GM23338 (cell line): ENCODE results near the gene OVCA2. TPM values are rescaled to one million over a fixed set of nuclear protein-coding genes. Genes with fewer than 3 reads are reported as not detected.
A peak's percentile ranks its signal among the peaks of the same experiment; 100 is the strongest.

Experiments used
- ATAC-seq: fragments of 200-7000 bp; cut with Tn5 transposase; 3 replicates; pipeline ENCODE4 v1.9.1; 2020
- DNase-seq: peaks from one replicate; pipeline ENCODE4 v3.0.0-alpha.2; 2015; ENCODE audit warnings: low spot score
- H2AFZ ChIP-seq: fragments of 200-600 bp; sonication (generic); 2 replicates; pipeline ENCODE4 v1.8.0; 2016; ENCODE audit warnings: antibody characterized with exemption, mild to moderate bottlenecking, moderate library complexity
- H3F3A ChIP-seq: fragments of 200-600 bp; sonication (generic); replicated peaks from 2 replicates; pipeline ENCODE4 v1.8.0; 2017; ENCODE audit warnings: antibody characterized with exemption, mixed run types, low read depth
- H3K27ac ChIP-seq: fragments of 200-600 bp; sonication (generic); 2 replicates; pipeline ENCODE4 v1.6.1; 2016; ENCODE audit warnings: low read depth
- H3K27me3 ChIP-seq: fragments of 200-600 bp; sonication (generic); 2 replicates; pipeline ENCODE4 v1.8.0; 2016; ENCODE audit warnings: mild to moderate bottlenecking, mixed run types, moderate library complexity; ENCODE audit not compliant: insufficient read depth
- H3K36me3 ChIP-seq: fragments of 200-600 bp; sonication (generic); 2 replicates; pipeline ENCODE4 v1.8.0; 2016; ENCODE audit warnings: mild to moderate bottlenecking; ENCODE audit not compliant: insufficient read depth
- H3K4me1 ChIP-seq: fragments of 200-600 bp; sonication (generic); 2 replicates; pipeline ENCODE4 v1.8.0; 2016; ENCODE audit warnings: mild to moderate bottlenecking, moderate library complexity; ENCODE audit not compliant: insufficient read depth
- H3K4me2 ChIP-seq: fragments of 200-600 bp; sonication (generic); 2 replicates; pipeline ENCODE4 v1.7.1; 2017; ENCODE audit warnings: mixed run types
- H3K4me3 ChIP-seq: fragments of 200-600 bp; sonication (generic); 2 replicates; pipeline ENCODE4 v1.6.1; 2016; ENCODE audit warnings: mixed run types
- H3K79me2 ChIP-seq: fragments of 200-600 bp; sonication (generic); replicated peaks from 2 replicates; pipeline ENCODE4 v1.8.0; 2017; ENCODE audit warnings: mild to moderate bottlenecking; ENCODE audit not compliant: insufficient read depth
- H3K9me2 ChIP-seq: fragments of 200-600 bp; sonication (generic); 2 replicates; pipeline ENCODE4 v1.8.0; 2017; ENCODE audit not compliant: insufficient read depth
- H4K20me1 ChIP-seq: fragments of 200-600 bp; sonication (generic); replicated peaks from 2 replicates; pipeline ENCODE4 v1.8.0; 2017; ENCODE audit warnings: mild to moderate bottlenecking; ENCODE audit not compliant: insufficient read depth
- H3K27ac Mint-ChIP-seq: 2 replicates; pipeline ENCODE4 v1.8.0; 2020; ENCODE audit warnings: inconsistent platforms, mild to moderate bottlenecking, moderate library complexity, mixed read lengths
- H3K27me3 Mint-ChIP-seq: 3 replicates; pipeline ENCODE4 v1.8.0; 2022; ENCODE audit warnings: low read depth, mild to moderate bottlenecking, moderate library complexity, mixed read lengths, inconsistent platforms; ENCODE audit not compliant: insufficient read depth, poor library complexity
- H3K36me3 Mint-ChIP-seq: 3 replicates; pipeline ENCODE4 v1.8.0; 2021; ENCODE audit warnings: low read depth, mild to moderate bottlenecking, inconsistent platforms, moderate library complexity, mixed read lengths
- H3K4me1 Mint-ChIP-seq: 3 replicates; pipeline ENCODE4 v1.8.0; 2020; ENCODE audit warnings: mild to moderate bottlenecking, inconsistent platforms, mixed read lengths
- H3K4me3 Mint-ChIP-seq: 3 replicates; pipeline ENCODE4 v1.8.0; 2021; ENCODE audit warnings: moderate library complexity, mild to moderate bottlenecking, inconsistent platforms, mixed read lengths
- H3K9me3 Mint-ChIP-seq: 3 replicates; pipeline ENCODE4 v1.8.0; 2020; ENCODE audit warnings: moderate library complexity, mild to moderate bottlenecking, inconsistent platforms, mixed read lengths
- CREB1 ChIP-seq: fragments of 250-450 bp; sonication (Bioruptor Pico); IDR thresholded peaks from 2 replicates; pipeline ENCODE4 v1.5.0; 2020; ENCODE audit warnings: low read depth, mild to moderate bottlenecking, moderate library complexity
- CTCF ChIP-seq, 2 experiments: fragments of 200-600 bp in 1 of 2; sonication (generic) in 1 of 2; conservative IDR thresholded peaks; 2 replicates each; pipeline versions ENCODE4 v1.5.1 to v1.6.1; 2016 to 2017; ENCODE audit warnings: antibody characterized with exemption in 2 of 2, low read depth in 2 of 2, mild to moderate bottlenecking in 2 of 2, moderate library complexity in 1 of 2
- EZH2 ChIP-seq: fragments of 200-600 bp; sonication (generic); IDR thresholded peaks from one replicate; pipeline ENCODE4 v1.8.0; 2017; ENCODE audit warnings: antibody characterized with exemption, mild to moderate bottlenecking, low read depth; ENCODE audit not compliant: unreplicated experiment
- EZH2phosphoT487 ChIP-seq: fragments of 200-600 bp; sonication (generic); IDR thresholded peaks from one replicate; pipeline ENCODE4 v1.8.1; 2018; ENCODE audit warnings: antibody characterized with exemption; ENCODE audit not compliant: unreplicated experiment
- JUNB ChIP-seq: IDR thresholded peaks from one replicate; pipeline ENCODE4 v1.6.1; 2016; ENCODE audit warnings: antibody characterized with exemption; ENCODE audit not compliant: unreplicated experiment
- NANOG ChIP-seq: IDR thresholded peaks from 2 replicates; pipeline ENCODE4 v1.6.1; 2016; ENCODE audit warnings: antibody characterized with exemption, borderline replicate concordance
- POLR2AphosphoS5 ChIP-seq: IDR thresholded peaks from 2 replicates; pipeline ENCODE4 v1.6.1; 2016; ENCODE audit warnings: antibody characterized with exemption, low read depth
- REST ChIP-seq: IDR thresholded peaks from one replicate; pipeline ENCODE4 v1.6.1; 2018; ENCODE audit warnings: antibody characterized with exemption; ENCODE audit not compliant: unreplicated experiment
- STAT1 ChIP-seq: IDR thresholded peaks from one replicate; pipeline ENCODE4 v1.6.1; 2016; ENCODE audit warnings: antibody characterized with exemption; ENCODE audit not compliant: unreplicated experiment
- ZNF462 ChIP-seq: fragments of 250-450 bp; sonication (Bioruptor Pico); IDR thresholded peaks from 2 replicates; pipeline ENCODE4 v1.5.0; 2020; ENCODE audit warnings: mild to moderate bottlenecking, moderate library complexity
- polyA plus RNA-seq: library from polyadenylated mRNA; unstranded; fragments of >200 nt; fragmentation: Nextera tagmentation; extraction: Ambion mirVana; gene quantifications from 2 replicates; pipeline ENCODE4 v1.2.1, GENCODE V29; 2016
- total RNA-seq: library from RNA; depleted of rRNA; stranded (reverse); fragments of >200 nt; shearing (Covaris generic); gene quantifications from 2 replicates; pipeline ENCODE4 v1.2.3, GENCODE V29; 2014

The OVCA2 gene
- total and polyA plus RNA-seq, 2 experiments from 2014 or later = 15.9 to 21.3 TPM

GRCh38 chr17:2042390-2042847 lies 597 bp downstream of the OVCA2 start:
- Histone ChIP-seq H3K36me3 (peaks cover 7% of the 10 kb centered on the region; the same call in 1 of the 2 replicates), H3F3A (peaks cover 10% of the 10 kb centered on the region; the same call in 1 of the 2 replicates), H2AFZ (peak overlapping the region; percentile 92; the same call in 1 of the 2 replicates), H3K27me3 (peaks cover 23% of the 10 kb centered on the region), H3K79me2 (no peaks in the 10 kb centered on the region), H3K4me3 (peak overlapping the region; percentile 87), H3K4me1 (peaks cover 7% of the 10 kb centered on the region), H4K20me1 (no peaks in the 10 kb centered on the region; the same call in 1 of the 2 replicates), H3K9me2 (no peaks in the 10 kb centered on the region), H3K27ac (peak overlapping the region; percentile 55), H3K4me2 (peak overlapping the region; percentile 96)
- H3K36me3 Mint-ChIP-seq = peaks cover 16% of the 10 kb centered on the region
- TF ChIP-seq POLR2AphosphoS5 (no peak), CTCF (conservative IDR thresholded peaks at IDR 0.05; ENCODE audit: low read depth in 2 of 2) (peak in 1 of 2 experiments; percentile 28; a peak in 2 of 4 replicates)
- DNase-seq (peak; percentile 46), ATAC-seq (peak; percentile 50)
- peak overlapping the region; percentile 97 for H3K4me3 Mint-ChIP-seq
- peaks cover 5% of the 10 kb centered on the region; the same call in 2 of the 3 replicates for H3K4me1 Mint-ChIP-seq
- H3K27me3 Mint-ChIP-seq = peaks cover 23% of the 10 kb centered on the region
- H3K9me3 Mint-ChIP-seq = no peaks in the 10 kb centered on the region
- H3K27ac Mint-ChIP-seq = peak overlapping the region; percentile 96

GRCh38 chr17:2042933-2043332 lies 1.1 kb downstream of the OVCA2 start:
- Histone ChIP-seq H4K20me1 (no peaks in the 10 kb centered on the region; the same call in 1 of the 2 replicates), H2AFZ (no peak overlapping the region), H3K27me3 (peaks cover 29% of the 10 kb centered on the region), H3K4me2 (peak overlapping the region; percentile 96), H3K9me2 (no peaks in the 10 kb centered on the region), H3K27ac (no peak overlapping the region), H3K4me3 (peak overlapping the region; percentile 87; the same call in 1 of the 2 replicates), H3K4me1 (peaks cover 7% of the 10 kb centered on the region), H3K36me3 (peaks cover 7% of the 10 kb centered on the region; the same call in 1 of the 2 replicates), H3K79me2 (no peaks in the 10 kb centered on the region), H3F3A (peaks cover 10% of the 10 kb centered on the region; the same call in 1 of the 2 replicates)
- ATAC-seq (no peak), DNase-seq (no peak)
- Mint-ChIP-seq H3K4me1 (peaks cover 5% of the 10 kb centered on the region; the same call in 2 of the 3 replicates), H3K4me3 (peak overlapping the region; percentile 97), H3K27ac (no peak overlapping the region), H3K36me3 (peaks cover 16% of the 10 kb centered on the region), H3K9me3 (no peaks in the 10 kb centered on the region), H3K27me3 (peaks cover 29% of the 10 kb centered on the region)
- no peak for TF ChIP-seq CREB1 (CRISPR knock-in tag)
- no peak for TF ChIP-seq EZH2phosphoT487
- no peak for TF ChIP-seq REST
- no peak for TF ChIP-seq JUNB
- TF ChIP-seq ZNF462 (CRISPR knock-in tag) = no peak
- no peak for TF ChIP-seq NANOG
- no peak for TF ChIP-seq POLR2AphosphoS5
- no peak for TF ChIP-seq STAT1
- TF ChIP-seq EZH2 = no peak
